HG03045 (cell line): ENCODE data around the gene SEMA6A.
"Not testable (repeated sequence)": the region's sequence is repeated elsewhere in the genome, so short reads cannot be mapped to it uniquely, and the experiment has no call there.

Experiments used
- ATAC-seq: cut with Tn5 transposase; IDR thresholded peaks from one replicate; pipeline ENCODE4 v1.9.1; 2021; ENCODE audit warnings: mild to moderate bottlenecking, moderate library complexity; ENCODE audit not compliant: unreplicated experiment

Gene SEMA6A

DNA sequence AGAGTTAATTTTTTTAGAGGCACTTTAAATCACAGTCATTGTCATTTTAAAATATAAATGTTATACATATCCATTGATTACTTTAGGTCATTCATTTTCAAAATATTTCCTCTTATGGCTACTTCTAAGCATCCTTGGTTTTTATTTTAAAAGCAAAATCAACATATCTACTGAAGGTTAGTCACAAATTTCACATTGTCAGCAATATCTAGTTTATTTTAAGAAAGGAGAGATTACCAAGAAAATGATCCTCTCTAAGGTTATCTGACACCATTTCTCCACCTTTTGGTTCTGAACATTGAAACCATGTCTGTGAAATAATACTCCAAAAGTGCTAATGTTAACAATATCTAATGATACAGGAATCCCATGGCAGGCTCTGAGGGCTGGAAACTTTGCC, 24.5 kb downstream of the SEMA6A start:
- no peak for ATAC-seq

DNA sequence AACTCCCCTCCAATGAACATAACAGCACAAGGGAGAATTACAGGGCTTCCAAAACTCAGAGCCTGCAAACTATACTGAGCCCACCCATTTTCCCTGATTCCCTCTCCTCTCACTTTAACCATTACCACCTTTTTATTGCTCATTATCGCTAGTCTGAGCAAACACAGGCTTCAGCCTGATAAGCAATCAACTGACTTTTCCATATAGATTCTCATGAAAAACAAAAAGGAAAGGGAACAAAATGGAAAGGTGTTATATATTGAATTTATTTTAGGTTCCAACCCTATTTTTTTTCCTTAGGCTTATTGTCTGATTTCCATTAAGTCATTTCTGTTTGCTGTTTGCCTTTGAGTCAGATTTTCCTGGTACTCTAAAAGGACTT, 27.9 kb downstream of the SEMA6A start:
- ATAC-seq = no peak

DNA sequence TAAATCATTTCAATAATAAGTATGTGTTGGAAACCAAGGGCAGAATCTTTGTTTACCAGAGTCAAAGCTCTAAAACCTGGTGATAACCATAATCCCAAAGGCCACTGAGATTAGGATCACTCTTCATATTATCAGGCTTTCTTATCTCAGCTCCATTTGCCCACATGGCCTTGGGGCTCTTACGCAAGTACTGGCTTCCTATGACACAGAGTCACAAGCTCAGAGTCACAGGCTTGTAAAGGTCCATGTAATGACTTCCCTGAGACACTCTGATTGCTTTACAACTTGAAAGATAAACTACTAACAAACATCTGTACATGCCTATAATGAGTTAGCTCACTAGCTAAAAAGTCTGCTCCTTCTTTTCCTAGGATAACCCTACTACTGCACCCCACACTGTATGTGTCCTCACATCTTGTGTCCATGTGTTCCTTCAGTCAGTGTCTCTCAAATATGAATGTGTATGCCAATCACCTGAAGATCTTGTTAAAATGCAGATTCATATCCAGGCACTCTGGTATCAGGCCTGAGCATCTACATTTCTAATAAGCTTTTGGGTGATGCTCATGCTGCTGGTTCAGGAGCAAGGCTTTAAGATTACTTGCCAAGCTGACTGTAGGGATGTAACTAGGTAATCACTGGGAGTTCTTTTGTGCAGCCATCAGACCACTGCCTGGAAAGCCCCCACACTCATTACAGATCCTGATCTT, 28.4 kb downstream of the SEMA6A start:
- no peak for ATAC-seq

DNA sequence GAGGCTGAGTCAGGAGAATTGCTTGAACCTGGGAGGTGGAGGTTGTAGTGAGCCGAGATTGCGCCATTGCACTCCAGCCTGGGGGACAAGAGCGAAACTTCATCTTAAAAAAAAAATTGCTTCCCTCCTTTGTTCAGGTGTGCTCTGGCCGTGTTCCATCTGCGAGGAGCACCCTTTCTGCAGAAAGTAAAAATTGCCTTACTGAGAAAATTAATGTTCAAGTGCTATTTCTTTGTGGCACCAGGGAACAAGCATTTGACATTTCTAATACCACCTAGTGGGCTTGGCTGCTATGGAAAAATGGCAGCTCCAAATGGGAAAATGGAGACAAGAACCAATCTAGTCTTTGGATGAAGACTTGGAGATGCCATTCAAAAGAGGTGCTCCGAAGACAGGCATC, 29.2 kb downstream of the SEMA6A start:
- ATAC-seq = not testable (repeated sequence)

DNA sequence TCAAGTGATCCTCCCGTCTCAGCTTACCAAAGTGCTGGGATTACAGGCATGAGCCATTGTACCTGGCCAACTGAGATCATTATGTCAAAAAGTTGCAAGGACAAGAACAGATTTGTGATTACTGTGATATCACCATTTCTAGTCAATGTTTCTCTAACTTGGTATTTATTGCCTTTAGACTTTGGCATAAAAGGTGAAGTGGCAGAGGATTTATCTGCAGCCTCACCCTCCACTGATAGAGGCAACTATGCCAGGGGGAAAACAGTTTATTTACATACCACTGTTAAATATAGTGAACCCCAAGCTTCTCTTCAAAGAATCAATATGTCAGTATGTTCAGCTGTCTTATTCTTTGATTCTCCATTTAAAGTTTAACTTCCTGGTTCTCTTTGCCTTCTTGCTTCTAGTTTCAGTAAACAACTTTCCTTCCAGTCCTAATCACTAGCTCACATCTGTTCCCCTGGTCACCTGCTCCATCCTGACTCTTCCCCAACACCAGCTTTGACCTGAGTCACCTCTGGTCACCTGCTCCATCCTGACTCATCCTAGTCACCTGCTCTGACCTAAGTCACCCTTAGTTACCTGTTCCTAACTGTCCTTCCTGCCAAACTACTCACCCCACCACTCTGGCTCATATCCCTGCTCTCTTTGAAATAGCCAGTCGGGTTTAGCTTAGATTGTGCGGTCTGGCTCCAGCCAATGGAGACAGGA, 29.9 kb downstream of the SEMA6A start:
- no peak for ATAC-seq

DNA sequence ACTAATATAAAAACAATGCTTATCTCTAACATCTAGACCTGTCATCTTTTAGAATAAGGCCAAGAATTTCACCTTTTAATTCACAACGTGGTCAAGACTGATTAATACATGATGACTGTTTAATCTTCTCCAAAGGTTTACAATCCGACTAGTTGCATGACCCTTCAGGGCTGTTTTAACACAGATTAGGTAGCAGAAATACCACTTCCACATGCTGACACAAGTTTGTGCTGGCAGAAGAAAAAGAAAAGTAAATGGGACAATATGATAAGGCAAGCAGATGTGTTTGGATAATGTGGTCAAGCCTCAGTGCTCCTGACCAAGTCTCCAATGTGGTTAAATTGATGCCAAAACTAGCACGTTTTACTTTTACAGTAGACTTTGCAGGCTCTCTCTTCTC, 31.1 kb downstream of the SEMA6A start:
- no peak for ATAC-seq

DNA sequence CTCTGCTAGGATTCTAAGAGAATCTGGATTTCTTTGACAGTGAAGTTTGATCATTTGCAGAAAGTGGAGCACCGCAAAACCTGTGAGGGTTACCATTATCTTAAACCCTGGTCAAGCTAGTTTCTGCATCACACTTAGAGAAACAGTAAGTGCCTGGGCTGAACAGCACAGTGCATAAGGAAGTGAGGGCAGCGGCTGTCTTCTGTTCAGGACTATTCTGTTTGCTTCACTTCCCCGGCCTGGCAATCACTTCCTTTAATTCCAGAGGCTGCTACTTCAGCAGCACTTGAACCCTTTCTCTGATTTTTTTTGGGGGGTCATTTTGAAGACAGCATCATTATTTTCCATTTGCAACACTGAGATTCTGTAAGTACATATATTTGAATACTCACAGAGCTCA, 32.0 kb downstream of the SEMA6A start:
- no peak for ATAC-seq

DNA sequence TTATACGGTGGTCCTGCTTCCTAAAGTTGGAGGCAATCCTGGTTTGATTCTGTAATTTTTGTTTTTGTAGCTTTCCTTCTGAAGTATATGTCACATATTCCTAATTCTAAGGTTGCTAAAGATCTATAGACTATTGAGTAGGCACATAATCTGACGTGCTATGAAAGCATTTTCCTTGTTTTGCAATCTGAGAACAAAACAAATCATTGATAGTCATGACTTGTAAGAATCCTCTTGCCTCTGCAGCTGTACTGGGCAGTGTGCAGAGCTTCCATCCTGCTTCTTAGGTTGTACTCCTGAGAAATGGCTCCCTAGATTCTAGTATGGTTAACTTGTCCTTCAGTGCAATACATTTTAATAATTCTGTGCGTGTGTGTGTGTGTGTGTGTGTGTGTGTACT, 35.4 kb downstream of the SEMA6A start:
- no peak for ATAC-seq

DNA sequence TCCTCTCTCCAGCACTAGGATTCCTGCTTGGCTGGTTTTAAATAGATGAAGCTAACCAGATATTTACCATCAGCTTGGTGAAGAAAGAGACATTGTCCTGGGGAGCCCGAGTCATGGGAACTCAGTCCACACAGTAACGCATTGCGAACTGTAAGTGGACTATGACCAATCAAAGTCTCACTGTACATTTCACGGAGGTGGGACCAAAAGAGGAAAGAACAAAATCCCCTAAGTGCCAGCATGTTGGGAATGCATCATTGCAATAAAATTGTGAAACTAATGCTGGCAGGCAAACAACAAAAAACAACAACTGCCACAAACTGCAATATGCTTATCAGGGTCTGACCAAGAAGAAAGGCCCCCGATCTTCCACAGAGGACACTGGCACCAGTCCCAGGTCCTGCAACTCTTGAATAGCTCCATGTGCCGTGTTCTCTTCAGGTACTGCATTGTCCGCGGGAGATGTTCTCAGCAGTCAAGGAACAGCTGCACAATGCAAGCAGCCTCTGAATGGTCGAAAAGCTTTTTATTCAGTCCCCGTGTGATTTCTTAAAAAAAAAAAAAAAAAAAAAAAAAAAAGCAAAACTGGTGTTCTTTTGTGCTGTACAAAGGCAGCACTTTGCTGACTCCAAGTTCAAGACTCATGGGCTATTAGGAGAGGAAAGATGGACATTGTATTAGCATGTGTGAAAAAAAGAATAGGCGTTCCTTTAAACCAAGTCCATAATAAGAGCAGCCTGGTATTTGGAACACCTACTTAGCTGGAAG, 38.1 kb downstream of the SEMA6A start:
- no peak for ATAC-seq

DNA sequence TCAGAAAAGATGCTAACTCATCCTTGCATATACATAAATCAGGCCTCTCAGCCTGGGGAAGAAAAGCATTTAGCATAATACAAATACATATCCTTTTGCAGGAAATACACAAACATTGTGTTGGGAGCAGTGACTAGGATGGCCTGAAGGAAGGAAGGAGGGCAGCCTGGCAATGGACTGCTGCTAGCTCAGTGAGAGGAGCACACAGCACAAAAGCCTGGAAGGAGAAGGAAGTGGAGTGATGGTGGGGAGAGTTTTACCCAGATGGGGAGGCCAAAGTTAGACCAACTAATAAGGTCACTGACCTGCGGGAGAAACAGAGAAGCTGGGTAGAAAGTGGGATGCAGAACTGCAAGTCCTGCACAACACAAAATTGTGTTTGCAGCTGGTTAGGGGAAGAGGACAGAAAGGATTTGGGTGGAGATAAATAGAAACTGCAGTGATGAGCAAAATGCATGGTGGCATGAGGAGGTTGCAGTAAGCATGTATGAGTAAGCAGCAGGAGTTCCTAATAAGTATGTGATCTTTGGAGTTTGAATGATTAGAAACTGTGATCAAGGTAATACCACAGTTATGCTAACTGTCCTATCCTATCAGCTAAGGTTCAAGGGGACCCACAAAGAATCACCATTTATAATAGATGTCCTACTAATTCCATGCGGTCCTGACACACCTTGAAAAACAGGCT, 39.5 kb downstream of the SEMA6A start:
- no peak for ATAC-seq

DNA sequence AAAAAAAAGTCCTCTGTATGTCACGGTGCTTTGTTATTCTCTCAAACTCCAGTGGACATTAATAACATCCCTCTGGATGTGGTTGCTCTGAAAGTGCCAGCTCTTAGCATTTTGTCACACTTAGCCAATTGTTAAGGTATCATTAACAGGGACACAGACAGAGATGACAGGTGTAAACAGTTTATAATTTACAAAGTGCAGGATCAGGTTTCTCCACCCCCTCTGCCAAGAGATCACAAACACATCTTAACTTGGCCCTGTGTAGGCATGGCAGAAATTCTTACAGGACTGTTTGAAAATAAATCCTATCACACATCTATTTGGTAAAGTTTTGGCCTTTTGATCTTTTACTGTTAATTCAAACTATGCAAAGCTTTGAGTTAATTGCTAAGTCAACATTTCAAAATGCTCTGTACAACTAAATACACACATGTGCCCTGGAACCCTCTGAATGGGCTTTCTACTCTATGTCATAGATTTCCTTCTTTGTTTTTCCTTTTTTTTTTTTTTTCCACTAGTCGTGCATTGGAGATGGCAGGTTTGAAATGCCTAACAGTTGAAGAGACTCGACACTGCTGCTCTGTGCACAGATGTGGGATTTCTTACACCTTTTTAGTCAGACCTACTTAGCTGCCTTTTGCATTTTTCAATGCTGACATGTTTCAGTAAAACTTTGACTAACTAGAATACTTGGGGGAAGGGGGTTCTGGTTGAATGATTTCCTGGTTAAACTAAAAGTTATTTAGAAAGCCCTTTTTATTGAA, 41.7 kb downstream of the SEMA6A start:
- ATAC-seq = no peak

DNA sequence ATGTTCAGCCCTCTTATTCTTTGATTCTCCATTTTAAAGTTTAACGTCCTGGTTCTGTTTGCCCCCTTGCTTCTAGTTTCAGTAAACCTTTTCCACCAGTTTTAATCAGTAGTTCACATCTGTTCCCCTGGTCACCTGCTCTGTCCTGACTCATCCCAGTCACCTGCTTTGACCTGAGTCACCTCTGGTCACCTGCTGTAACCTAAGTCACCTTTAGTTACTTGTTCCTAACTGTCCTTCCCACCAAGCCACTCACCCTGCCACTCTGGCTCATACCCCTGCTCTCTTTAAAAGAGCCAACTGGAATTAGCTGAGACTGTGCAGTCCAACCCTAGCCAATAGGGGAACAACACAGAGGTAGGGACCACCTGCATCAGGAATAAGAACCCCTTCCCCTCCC, 43.0 kb downstream of the SEMA6A start:
- ATAC-seq = no peak

DNA sequence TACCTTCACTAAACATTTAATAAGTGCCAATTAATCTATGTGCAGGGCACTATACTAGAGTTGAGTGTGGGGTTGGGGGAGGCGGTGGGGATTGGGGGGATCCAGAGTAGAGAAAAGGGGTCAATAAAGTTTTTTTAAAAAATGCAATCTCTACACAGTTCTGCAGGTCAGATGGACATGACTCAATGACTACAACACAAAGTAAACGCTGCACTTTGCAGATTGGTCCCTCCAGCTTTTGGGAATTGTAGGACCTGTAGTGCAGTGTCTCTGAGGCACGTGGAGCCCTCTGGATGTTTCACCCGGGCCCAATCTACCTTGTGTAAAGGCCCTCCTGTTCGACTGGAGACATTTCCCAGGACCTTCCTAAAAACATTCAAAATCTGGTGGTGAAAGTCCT, 43.5 kb downstream of the SEMA6A start:
- no peak for ATAC-seq

DNA sequence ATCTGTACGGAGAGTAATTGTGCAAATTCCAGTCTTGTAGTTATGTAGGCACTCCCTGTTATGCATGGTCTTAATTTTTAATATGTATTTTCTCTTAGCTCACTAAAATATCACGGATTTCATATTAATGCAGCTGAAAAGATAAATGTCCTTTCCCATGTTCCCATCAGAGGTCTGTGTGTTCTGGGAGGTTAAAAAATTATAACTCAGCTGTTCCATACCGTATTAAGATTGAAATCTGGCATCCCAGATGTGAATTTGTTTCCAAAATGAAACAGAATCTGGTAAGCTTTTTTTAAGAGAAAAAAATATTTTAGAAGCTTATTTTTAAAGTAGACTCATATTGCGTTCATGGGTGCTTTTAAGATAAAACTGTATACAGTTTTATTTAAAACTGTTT, 44.3 kb downstream of the SEMA6A start:
- no peak for ATAC-seq

DNA sequence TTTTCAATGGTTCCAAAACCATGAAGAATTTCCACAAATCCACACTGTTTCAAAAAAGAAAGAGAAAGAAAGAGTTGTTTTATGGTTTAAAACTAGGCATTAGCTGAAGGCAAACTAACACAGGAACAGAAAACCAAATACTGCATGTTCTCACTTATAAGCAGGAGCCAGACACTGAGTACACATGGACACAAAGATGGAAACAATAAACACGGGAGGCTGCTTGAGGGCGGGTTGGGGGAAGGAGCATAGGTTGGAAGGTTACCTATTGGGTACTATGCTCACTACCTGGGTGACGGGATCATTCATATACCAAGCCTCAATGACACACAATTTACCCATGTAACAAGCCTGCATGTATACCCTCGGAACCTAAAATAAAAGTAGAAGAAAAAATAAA, 45.0 kb downstream of the SEMA6A start:
- no peak for ATAC-seq

DNA sequence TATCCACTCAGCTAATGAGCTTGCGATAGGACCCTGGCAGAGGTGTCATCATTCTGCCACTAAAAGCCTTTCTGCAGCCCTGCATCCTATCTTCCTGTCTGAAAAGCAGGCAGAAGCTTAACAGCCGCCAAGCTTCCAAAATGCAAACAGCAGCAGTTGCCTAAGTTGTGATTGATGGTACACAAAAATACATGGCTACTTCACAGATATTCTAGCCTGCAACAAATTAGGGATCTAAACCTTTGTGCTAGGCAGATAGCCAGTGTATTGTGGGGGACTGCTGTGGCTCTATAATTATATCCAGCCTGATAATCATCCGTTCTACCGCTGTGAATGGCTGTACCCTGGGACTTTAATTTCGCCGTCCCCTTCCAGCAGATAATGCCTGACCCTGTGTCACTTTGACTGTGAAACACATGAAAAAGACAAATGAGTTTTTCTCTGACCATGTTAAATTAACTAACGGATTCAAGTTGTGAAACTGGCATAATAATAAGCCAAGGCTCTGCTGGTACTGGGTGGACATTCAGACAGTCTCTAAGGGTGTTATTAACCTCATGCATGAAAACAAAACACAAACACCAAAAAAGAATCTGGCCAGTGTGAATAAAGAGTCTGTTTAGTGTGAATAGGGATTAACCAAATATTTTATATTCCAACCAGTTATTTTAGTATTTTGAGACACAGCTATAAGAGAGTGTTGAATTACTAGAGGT, 45.9 kb downstream of the SEMA6A start:
- no peak for ATAC-seq

DNA sequence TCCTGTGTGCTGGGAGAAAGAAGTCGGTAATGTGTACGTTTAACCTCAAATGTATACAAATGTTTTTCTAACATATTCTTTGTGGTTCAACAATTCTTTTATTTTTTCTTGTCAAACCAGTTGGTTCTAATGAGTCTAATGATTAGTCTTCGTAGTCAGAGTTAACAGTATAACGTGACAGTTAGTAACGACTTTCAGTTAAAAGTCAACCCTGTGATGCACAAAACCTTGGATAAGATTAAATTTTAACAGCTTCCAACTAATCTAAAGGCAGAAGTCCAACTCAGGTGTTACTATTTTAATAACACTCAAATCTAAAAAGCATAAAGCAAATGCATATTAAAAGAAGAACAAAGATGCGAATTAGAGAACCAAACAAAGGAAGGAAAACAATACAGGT, 47.0 kb downstream of the SEMA6A start:
- ATAC-seq = no peak

DNA sequence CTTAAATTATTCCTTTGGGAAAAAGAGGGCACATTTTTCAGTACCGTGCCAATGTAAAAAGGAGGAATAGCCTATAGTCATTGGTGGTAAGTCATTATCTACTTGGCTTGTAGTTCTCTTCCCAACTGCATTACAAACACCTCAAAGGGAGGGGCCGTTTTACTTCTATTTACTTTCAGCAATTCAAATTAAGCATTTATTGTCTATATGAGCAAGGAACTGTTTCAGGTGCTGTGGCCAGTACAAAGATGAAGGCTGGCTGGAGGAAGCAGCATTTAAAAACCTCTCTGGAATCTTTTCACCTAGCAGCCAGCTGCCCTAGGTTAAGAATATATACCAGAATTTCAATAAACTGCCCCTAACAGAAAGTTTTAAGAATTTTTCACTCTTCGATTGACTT, 48.9 kb downstream of the SEMA6A start:
- ATAC-seq = no peak

DNA sequence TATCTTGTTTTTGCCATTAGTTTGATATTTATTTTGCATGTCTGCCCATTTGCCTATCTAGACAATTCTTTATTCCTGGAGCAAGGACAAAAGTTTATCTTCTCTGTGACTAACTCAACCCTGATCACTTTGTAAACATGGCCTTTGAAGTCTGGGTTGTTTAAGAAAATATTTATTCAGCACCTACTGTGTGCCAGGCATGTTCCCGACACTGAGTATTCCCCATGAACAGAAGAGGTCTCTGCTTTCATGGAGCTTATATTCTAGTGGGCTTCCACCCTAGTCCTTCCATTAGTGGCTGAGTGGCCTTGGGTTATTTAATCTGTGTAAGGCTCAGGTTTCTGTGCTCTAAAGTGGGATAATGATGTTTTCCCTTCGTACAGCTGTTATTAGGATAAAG, 49.7 kb downstream of the SEMA6A start:
- no peak for ATAC-seq
